CD8-positive, alpha-beta memory T cell (primary cell): ENCODE measurements around the gene CYP2A13. TPM values are rescaled to one million over a fixed set of nuclear protein-coding genes. Genes with fewer than 3 reads are reported as not detected.
"Not testable (repeated sequence)": the region's sequence is repeated elsewhere in the genome, so short reads cannot be mapped to it uniquely, and the experiment has no call there.

Source experiments
- CTCF ChIA-PET: fragments of 350-600 bp; sonication (Branson Sonifier 250); formaldehyde crosslinking; loops from one replicate; lab custom pipeline; 2021; ENCODE audit warnings: antibody characterized with exemption; lab: Charles Lee
- POLR2A ChIA-PET: fragments of 350-600 bp; sonication (Branson Sonifier 250); formaldehyde crosslinking; loops from one replicate; lab custom pipeline; 2021; ENCODE audit warnings: antibody characterized with exemption; lab: Charles Lee
- DNase-seq, 5 donors: peaks; one replicate each; pipeline versions ENCODE4 v3.0.0 to v3.0.0-alpha.2; 2020 to 2022; ENCODE audit warnings: mixed read lengths in 1 of 5
- H3K27ac ChIP-seq: one replicate; pipeline ENCODE4 v1.7.0; 2013; ENCODE audit warnings: low read depth, mild to moderate bottlenecking, low read length, moderate library complexity
- H3K27me3 ChIP-seq: 2 replicates; pipeline ENCODE4 v1.7.0; 2013; ENCODE audit warnings: low read length, mild to moderate bottlenecking; ENCODE audit not compliant: insufficient read depth, poor library complexity, severe bottlenecking
- H3K36me3 ChIP-seq: 2 replicates; pipeline ENCODE4 v1.7.0; 2013; ENCODE audit warnings: mild to moderate bottlenecking, low read length, moderate library complexity; ENCODE audit not compliant: insufficient read depth
- H3K4me1 ChIP-seq: 2 replicates; pipeline ENCODE4 v1.7.0; 2013; ENCODE audit warnings: mild to moderate bottlenecking, low read length, moderate library complexity; ENCODE audit not compliant: insufficient read depth
- H3K4me3 ChIP-seq: 2 replicates; pipeline ENCODE4 v1.7.0; 2013; ENCODE audit warnings: mild to moderate bottlenecking, low read length
- H3K9me3 ChIP-seq: 2 replicates; pipeline ENCODE4 v1.7.0; 2013; ENCODE audit warnings: mild to moderate bottlenecking, low read length
- H3K27ac Mint-ChIP-seq, 8 donors: one replicate each; pipeline ENCODE4 v1.8.0; 2020 to 2021; ENCODE audit warnings: mixed read lengths in 8 of 8, mild to moderate bottlenecking in 6 of 8, inconsistent platforms in 3 of 8, moderate library complexity in 3 of 8
- H3K27me3 Mint-ChIP-seq, 2 donors: one replicate each; pipeline ENCODE4 v1.8.0; 2020 to 2021; ENCODE audit warnings: mixed read lengths in 2 of 2, mild to moderate bottlenecking in 1 of 2, moderate library complexity in 1 of 2
- H3K36me3 Mint-ChIP-seq, 3 donors: one replicate each; pipeline ENCODE4 v1.8.0; 2020 to 2021; ENCODE audit warnings: mixed read lengths in 3 of 3, inconsistent platforms in 1 of 3, mild to moderate bottlenecking in 1 of 3
- H3K4me1 Mint-ChIP-seq, 3 donors: one replicate each; pipeline ENCODE4 v1.8.0; 2020 to 2021; ENCODE audit warnings: mixed read lengths in 3 of 3, inconsistent platforms in 1 of 3, mild to moderate bottlenecking in 1 of 3
- H3K4me3 Mint-ChIP-seq, 7 donors: one replicate each; pipeline ENCODE4 v1.8.0; 2020 to 2021; ENCODE audit warnings: mixed read lengths in 7 of 7, mild to moderate bottlenecking in 6 of 7, moderate library complexity in 4 of 7, inconsistent platforms in 2 of 7
- H3K9me3 Mint-ChIP-seq, 5 donors: one replicate each; pipeline ENCODE4 v1.8.0; 2020 to 2022; ENCODE audit warnings: mixed read lengths in 5 of 5, mild to moderate bottlenecking in 3 of 5, moderate library complexity in 2 of 5, inconsistent platforms in 1 of 5
- polyA plus RNA-seq: library from polyadenylated mRNA; unstranded; fragments of 300-500 nt; fragmentation: Illumina TruSeq; gene quantifications from one replicate; pipeline ENCODE4 v1.2.3, GENCODE V29; 2021
- total RNA-seq, 2 experiments: library from RNA; stranded (reverse); gene quantifications; one replicate each; pipeline ENCODE4 v1.2.3, GENCODE V29; 2021

The CYP2A13 gene
- total and polyA plus RNA-seq, 3 experiments from 2014 or later = not detected

DNA sequence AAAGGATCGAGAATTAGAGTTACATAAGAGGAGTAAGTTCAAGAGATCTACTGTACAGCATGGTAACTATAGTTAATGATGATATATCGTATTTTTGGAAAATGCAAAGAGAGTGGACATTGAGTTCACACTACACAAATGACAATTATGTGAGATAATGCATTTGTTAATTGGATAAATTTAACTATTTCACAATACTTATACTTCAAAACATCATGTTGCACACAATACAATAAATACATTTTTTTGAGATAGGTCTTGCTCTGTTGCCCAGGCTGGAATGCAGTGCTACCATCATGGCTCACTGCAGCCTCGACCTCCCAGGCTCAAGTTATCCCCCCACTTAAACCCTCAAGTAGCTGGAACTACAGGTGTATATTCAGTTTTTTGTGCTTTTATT lies 17.9 kb downstream of the CYP2A13 start:
- no peaks in the 10 kb centered on the region for H3K36me3 ChIP-seq
- H3K27ac ChIP-seq = no peak overlapping the region
- no peaks in the 10 kb centered on the region for H3K27me3 ChIP-seq
- H3K4me3 Mint-ChIP-seq = no peak overlapping the region
- H3K4me1 ChIP-seq = no peaks in the 10 kb centered on the region
- H3K9me3 Mint-ChIP-seq = peaks cover 13 to 20% (median 18%) of the 10 kb centered on the region in 5 donors
- CTCF ChIA-PET = no interaction called here
- H3K36me3 Mint-ChIP-seq = peaks cover 0 to 12% (median 0%) of the 10 kb centered on the region in 3 donors
- H3K9me3 ChIP-seq = no peaks in the 10 kb centered on the region
- H3K4me1 Mint-ChIP-seq = no peaks in the 10 kb centered on the region
- DNase-seq = no peak
- peaks cover 6 to 16% of the 10 kb centered on the region in 2 donors for H3K27me3 Mint-ChIP-seq
- no peak overlapping the region for H3K4me3 ChIP-seq
- H3K27ac Mint-ChIP-seq = no peak overlapping the region
- POLR2A ChIA-PET = no interaction called here

- Mint-ChIP-seq H3K9me3 (peaks cover 0 to 3% (median 0%) of the 10 kb centered on the region in 5 donors), H3K4me3 (no peak overlapping the region), H3K27me3 (peaks cover 3 to 4% of the 10 kb centered on the region in 2 donors), H3K36me3 (no peaks in the 10 kb centered on the region), H3K27ac (no peak overlapping the region), H3K4me1 (no peaks in the 10 kb centered on the region)
- H3K36me3 ChIP-seq = no peaks in the 10 kb centered on the region
- no peak for DNase-seq
- no peaks in the 10 kb centered on the region for H3K4me1 ChIP-seq
- H3K9me3 ChIP-seq = no peaks in the 10 kb centered on the region
- H3K27me3 ChIP-seq = no peaks in the 10 kb centered on the region
- H3K4me3 ChIP-seq = no peak overlapping the region
- POLR2A ChIA-PET = no interaction called here
- CTCF ChIA-PET = no interaction called here
- no peak overlapping the region for H3K27ac ChIP-seq
These were observed 23.0 kb downstream of the CYP2A13 start for GRCh38 chr19:41111296-41111695.

DNA sequence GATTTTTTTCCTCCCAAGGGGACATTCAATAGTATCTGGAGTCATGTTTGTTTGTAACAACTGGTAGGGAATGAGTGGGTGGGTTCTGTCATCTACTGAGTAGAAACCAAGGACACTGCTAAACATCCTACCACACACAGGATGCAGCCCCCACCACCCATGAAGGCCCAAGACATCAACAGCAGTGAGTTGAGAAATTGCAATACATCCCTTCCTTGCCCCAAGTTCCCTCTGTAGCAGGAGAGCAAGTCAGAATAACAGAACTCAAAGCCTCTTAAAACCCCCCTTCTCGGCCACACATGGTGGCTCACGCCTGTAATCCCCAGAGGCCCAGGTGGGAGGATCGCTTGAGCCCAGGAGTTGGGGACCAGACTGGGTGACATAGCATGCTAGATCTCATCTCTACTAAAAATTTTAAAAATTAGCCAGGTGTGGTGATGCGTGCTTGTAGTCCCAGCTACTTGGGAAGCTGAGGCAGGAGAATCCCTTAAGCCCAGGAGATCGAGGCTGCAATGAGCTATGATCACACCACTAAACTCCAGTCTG lies 23.6 kb downstream of the CYP2A13 start:
- Histone ChIP-seq H3K27ac (no peak overlapping the region), H3K36me3 (no peaks in the 10 kb centered on the region), H3K4me3 (no peak overlapping the region), H3K4me1 (no peaks in the 10 kb centered on the region), H3K9me3 (no peaks in the 10 kb centered on the region), H3K27me3 (no peaks in the 10 kb centered on the region)
- peak overlapping the region in 2 of 8 donors; percentile 16 to 25 for H3K27ac Mint-ChIP-seq
- H3K27me3 Mint-ChIP-seq = peaks cover 1 to 3% of the 10 kb centered on the region in 2 donors
- no peaks in the 10 kb centered on the region for H3K4me1 Mint-ChIP-seq
- POLR2A ChIA-PET = no interaction called here
- H3K36me3 Mint-ChIP-seq = peaks cover 0 to 2% (median 0%) of the 10 kb centered on the region in 3 donors
- no peak overlapping the region for H3K4me3 Mint-ChIP-seq
- CTCF ChIA-PET = no interaction called here
- no peak for DNase-seq
- peaks cover 0 to 3% (median 0%) of the 10 kb centered on the region in 5 donors for H3K9me3 Mint-ChIP-seq

DNA sequence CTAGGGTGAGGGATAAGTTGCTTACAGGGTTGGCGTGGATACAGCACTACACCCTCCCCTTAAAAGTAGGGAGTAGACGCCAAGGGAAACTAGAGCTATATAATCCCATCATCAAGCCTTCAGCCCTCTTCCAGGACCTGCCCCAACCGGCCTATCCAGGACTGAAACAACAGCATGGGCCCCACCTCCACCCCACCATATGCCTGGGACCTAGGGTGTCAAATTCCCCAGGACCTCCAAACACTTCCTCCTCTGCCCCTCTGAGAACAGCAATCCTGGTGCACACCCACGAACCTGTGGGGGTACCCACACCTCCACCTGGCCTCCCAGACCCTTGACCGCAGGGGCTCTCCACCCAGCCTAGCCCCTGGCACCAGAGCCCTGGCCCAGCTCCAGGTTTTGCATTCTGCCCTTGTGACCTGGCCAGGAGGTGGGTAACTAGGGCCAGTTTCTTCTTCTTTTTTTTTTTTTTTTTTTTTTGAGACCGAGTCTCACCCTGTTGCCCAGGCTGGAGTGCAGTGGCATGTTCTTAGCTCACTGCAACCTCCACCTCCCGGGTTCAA lies 24.6 kb downstream of the CYP2A13 start:
- no peak for DNase-seq
- Histone ChIP-seq H3K4me1 (no peaks in the 10 kb centered on the region), H3K9me3 (no peaks in the 10 kb centered on the region), H3K27ac (no peak overlapping the region), H3K27me3 (no peaks in the 10 kb centered on the region), H3K4me3 (no peak overlapping the region), H3K36me3 (no peaks in the 10 kb centered on the region)
- CTCF ChIA-PET = interaction anchor here (1.0 kb wide), 2 partner anchors 14 to 31 kb away, joined by 3 read pairs; no protein-coding TSS in a partner anchor
- Mint-ChIP-seq H3K36me3 (peaks cover 0 to 2% (median 0%) of the 10 kb centered on the region in 3 donors), H3K9me3 (peaks cover 0 to 3% (median 0%) of the 10 kb centered on the region in 5 donors), H3K27ac (no peak overlapping the region), H3K27me3 (peaks cover 0 to 3% of the 10 kb centered on the region in 2 donors), H3K4me1 (peaks cover 0 to 3% (median 0%) of the 10 kb centered on the region in 3 donors), H3K4me3 (no peak overlapping the region)
- POLR2A ChIA-PET = interaction anchor here (0.6 kb wide), 1 partner anchor 110 kb away, joined by 6 read pairs; no protein-coding TSS in a partner anchor

- peaks cover 0 to 3% of the 10 kb centered on the region in 2 donors for H3K27me3 Mint-ChIP-seq
- peaks cover 0 to 2% (median 0%) of the 10 kb centered on the region in 3 donors for H3K36me3 Mint-ChIP-seq
- H3K4me3 Mint-ChIP-seq = peak within 1 kb of the TSS in 1 of 7 donors; percentile 1
- POLR2A ChIA-PET = no interaction called here
- Histone ChIP-seq H3K4me1 (no peaks in the 10 kb centered on the region), H3K36me3 (no peaks in the 10 kb centered on the region), H3K27me3 (no peaks in the 10 kb centered on the region), H3K27ac (no peak within 1 kb of the TSS), H3K9me3 (no peaks in the 10 kb centered on the region), H3K4me3 (no peak within 1 kb of the TSS)
- peaks cover 0 to 3% (median 0%) of the 10 kb centered on the region in 5 donors for H3K9me3 Mint-ChIP-seq
- H3K4me1 Mint-ChIP-seq = peaks cover 0 to 7% (median 6%) of the 10 kb centered on the region in 3 donors
- CTCF ChIA-PET = no interaction called here
- DNase-seq = no peak
- H3K27ac Mint-ChIP-seq = peak within 1 kb of the TSS in 5 of 8 donors; percentile 3 to 52 (median 21)
These were observed 25.9 kb downstream of the CYP2A13 start, which contains the start of gene CYP2F1 for GRCh38 chr19:41114132-41114531. TSS of gene CYP2F1 (plus strand) at chr19:41114432. CDS start at chr19:41116189, 1,757 bp downstream.

- H3K4me1 ChIP-seq = peaks cover 13% of the 10 kb centered on the region
- no peak overlapping the region for H3K27ac ChIP-seq
- ChIA-PET CTCF (no interaction called here), POLR2A (no interaction called here)
- H3K4me3 ChIP-seq = no peak overlapping the region
- Mint-ChIP-seq H3K27ac (peak overlapping the region in 1 of 8 donors; percentile 38), H3K36me3 (peaks cover 0 to 2% (median 0%) of the 10 kb centered on the region in 3 donors), H3K27me3 (peaks cover 0 to 7% of the 10 kb centered on the region in 2 donors), H3K9me3 (peaks cover 0 to 3% (median 0%) of the 10 kb centered on the region in 5 donors), H3K4me3 (no peak overlapping the region), H3K4me1 (peaks cover 16 to 23% (median 23%) of the 10 kb centered on the region in 3 donors)
- no peaks in the 10 kb centered on the region for H3K36me3 ChIP-seq
- no peaks in the 10 kb centered on the region for H3K9me3 ChIP-seq
- no peak for DNase-seq
- H3K27me3 ChIP-seq = no peaks in the 10 kb centered on the region
These were observed 28.0 kb downstream of the CYP2A13 start for GRCh38 chr19:41116261-41116660.

- H3K4me1 ChIP-seq = peaks cover 15% of the 10 kb centered on the region
- H3K27me3 ChIP-seq, H3K27me3 Mint-ChIP-seq, H3K36me3 Mint-ChIP-seq, H3K4me3 ChIP-seq, H3K9me3 ChIP-seq, H3K9me3 Mint-ChIP-seq, H3K36me3 ChIP-seq: not testable (repeated sequence)
- peak; percentile 69 to 95 (median 90) for DNase-seq
- POLR2A ChIA-PET = interaction anchor here (0.6 kb wide), 1 partner anchor 647 kb away, joined by 9 read pairs; no protein-coding TSS in a partner anchor
- Mint-ChIP-seq H3K4me1 (peaks cover 32 to 35% (median 35%) of the 10 kb centered on the region in 3 donors), H3K4me3 (peak overlapping the region; percentile 59 to 83 (median 76)), H3K27ac (peak overlapping the region; percentile 78 to 99 (median 96))
- H3K27ac ChIP-seq = peak overlapping the region; percentile 81
- CTCF ChIA-PET = interaction anchor here (0.8 kb wide), 1 partner anchor 135 kb away, joined by 3 read pairs; no protein-coding TSS in a partner anchor
These were observed 33.0 kb downstream of the CYP2A13 start for GRCh38 chr19:41120929-41121911.
